ENCODE measurements around the gene ARMH1.

DNA sequence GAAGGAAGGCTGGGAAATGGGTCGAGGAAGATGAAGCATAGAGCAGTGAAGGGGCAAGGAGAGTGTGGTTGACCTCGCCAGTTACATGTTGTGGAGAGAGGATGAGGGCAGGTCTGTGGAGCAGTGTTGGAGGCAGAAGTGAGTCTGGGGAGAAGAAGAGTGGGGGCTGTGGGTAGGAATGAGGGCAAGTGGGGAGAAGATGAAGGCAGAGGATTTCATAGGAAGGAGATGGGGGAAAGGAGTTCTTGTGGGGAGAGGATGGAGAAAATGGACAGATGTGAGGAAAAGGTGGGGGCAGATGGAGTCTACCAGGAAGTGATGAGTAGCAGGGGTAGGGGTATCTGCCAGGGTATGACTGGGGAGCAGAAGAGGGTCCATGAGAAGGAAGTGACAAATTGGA is 3.6 kb downstream of the ARMH1 start:
- TF ChIP-seq EP300 (IDR thresholded peaks at IDR 0.05): no peak
- TF ChIP-seq, protein P1, sequence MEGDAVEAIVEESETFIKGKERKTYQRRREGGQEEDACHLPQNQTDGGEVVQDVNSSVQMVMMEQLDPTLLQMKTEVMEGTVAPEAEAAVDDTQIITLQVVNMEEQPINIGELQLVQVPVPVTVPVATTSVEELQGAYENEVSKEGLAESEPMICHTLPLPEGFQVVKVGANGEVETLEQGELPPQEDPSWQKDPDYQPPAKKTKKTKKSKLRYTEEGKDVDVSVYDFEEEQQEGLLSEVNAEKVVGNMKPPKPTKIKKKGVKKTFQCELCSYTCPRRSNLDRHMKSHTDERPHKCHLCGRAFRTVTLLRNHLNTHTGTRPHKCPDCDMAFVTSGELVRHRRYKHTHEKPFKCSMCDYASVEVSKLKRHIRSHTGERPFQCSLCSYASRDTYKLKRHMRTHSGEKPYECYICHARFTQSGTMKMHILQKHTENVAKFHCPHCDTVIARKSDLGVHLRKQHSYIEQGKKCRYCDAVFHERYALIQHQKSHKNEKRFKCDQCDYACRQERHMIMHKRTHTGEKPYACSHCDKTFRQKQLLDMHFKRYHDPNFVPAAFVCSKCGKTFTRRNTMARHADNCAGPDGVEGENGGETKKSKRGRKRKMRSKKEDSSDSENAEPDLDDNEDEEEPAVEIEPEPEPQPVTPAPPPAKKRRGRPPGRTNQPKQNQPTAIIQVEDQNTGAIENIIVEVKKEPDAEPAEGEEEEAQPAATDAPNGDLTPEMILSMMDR (IDR thresholded peaks at IDR 0.05): no peak
- TF ChIP-seq POLR2AphosphoS5 (IDR thresholded peaks at IDR 0.05): no peak
- no peak for TF ChIP-seq POLR2A (IDR thresholded peaks at IDR 0.05)
